PFSK-1 (cell line): Measurements from ENCODE around the gene ERC1.

ENCODE experiments used
- FOXP2 ChIP-seq: optimal IDR thresholded peaks from 2 replicates; pipeline ENCODE3; 2011; ENCODE audit warnings: borderline replicate concordance, control low read depth, inconsistent platforms; ENCODE audit not compliant: insufficient read depth; ENCODE audit errors: extremely low read length, extremely low read depth
- POLR2AphosphoS5 ChIP-seq: IDR thresholded peaks from 2 replicates; pipeline ENCODE4 v1.6.1; 2012; ENCODE audit warnings: low read depth, mild to moderate bottlenecking, control low read depth, low read length, moderate library complexity
- SIN3A ChIP-seq: IDR thresholded peaks from 2 replicates; pipeline ENCODE4 v1.6.1; 2012; ENCODE audit warnings: mild to moderate bottlenecking, low read length, moderate library complexity, borderline replicate concordance; ENCODE audit not compliant: insufficient read depth
- TAF1 ChIP-seq: IDR thresholded peaks from 2 replicates; pipeline ENCODE4 v1.6.1; 2012; ENCODE audit warnings: low read length, control low read depth, borderline replicate concordance; ENCODE audit not compliant: insufficient read depth
- TF ChIP-seq, protein P1 (sequence below), 2 experiments: IDR thresholded peaks; 2 replicates each; pipeline versions ENCODE4 v1.6.1 to v1.8.0; 2011 to 2012; ENCODE audit warnings: low read depth in 2 of 2, low read length in 2 of 2, control low read depth in 1 of 2, inconsistent platforms in 1 of 2, mild to moderate bottlenecking in 1 of 2, moderate library complexity in 1 of 2; ENCODE audit not compliant: insufficient read depth in 1 of 2

ERC1 gene

DNA sequence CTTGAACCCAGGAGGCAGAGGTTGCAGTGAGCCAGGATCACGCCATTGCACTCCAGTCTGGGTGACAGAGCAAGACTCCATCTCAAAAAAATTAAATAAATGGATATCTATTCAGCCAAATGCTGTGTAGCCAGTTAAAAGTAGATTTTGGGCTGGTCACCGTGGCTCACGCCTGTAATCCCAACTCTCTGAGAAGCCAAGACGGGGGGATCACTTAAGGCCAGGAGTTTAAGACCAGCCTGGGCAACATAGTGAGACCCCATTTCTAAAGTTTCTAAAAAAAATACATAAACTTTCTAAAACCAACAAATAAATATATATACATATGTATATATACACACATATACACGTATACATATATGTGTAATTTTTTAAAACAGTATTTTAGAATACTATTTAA, 414.6 kb downstream of the ERC1 start:
- TF ChIP-seq FOXP2: no peak
- TF ChIP-seq POLR2AphosphoS5: no peak
- TF ChIP-seq, protein P1, sequence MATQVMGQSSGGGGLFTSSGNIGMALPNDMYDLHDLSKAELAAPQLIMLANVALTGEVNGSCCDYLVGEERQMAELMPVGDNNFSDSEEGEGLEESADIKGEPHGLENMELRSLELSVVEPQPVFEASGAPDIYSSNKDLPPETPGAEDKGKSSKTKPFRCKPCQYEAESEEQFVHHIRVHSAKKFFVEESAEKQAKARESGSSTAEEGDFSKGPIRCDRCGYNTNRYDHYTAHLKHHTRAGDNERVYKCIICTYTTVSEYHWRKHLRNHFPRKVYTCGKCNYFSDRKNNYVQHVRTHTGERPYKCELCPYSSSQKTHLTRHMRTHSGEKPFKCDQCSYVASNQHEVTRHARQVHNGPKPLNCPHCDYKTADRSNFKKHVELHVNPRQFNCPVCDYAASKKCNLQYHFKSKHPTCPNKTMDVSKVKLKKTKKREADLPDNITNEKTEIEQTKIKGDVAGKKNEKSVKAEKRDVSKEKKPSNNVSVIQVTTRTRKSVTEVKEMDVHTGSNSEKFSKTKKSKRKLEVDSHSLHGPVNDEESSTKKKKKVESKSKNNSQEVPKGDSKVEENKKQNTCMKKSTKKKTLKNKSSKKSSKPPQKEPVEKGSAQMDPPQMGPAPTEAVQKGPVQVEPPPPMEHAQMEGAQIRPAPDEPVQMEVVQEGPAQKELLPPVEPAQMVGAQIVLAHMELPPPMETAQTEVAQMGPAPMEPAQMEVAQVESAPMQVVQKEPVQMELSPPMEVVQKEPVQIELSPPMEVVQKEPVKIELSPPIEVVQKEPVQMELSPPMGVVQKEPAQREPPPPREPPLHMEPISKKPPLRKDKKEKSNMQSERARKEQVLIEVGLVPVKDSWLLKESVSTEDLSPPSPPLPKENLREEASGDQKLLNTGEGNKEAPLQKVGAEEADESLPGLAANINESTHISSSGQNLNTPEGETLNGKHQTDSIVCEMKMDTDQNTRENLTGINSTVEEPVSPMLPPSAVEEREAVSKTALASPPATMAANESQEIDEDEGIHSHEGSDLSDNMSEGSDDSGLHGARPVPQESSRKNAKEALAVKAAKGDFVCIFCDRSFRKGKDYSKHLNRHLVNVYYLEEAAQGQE (IDR thresholded peaks at IDR 0.05; ENCODE audit: insufficient read depth in 1 of 2, low read depth in 2 of 2, low read length in 2 of 2): no peak
- no peak for TF ChIP-seq SIN3A

DNA sequence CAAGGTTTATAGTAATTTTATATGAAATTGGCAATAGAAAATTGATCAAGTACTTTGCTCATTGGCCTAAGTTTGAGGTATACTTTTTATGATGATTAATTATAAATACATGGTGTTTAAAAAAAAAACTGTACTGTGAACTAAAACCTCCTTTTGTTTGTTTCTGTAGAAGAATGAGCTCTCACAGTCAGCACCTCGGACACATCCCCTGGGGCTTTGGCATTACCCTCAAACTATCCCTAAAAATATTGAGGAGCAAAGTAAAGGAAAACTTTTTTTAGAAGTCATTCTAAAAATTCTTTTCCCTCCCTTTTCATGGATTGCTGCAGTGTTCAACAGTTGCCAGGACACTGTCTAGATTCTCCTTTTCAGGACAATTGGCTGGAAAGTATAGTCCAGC, 419.8 kb downstream of the ERC1 start:
- TF ChIP-seq FOXP2: no peak
- TF ChIP-seq, protein P1 (IDR thresholded peaks at IDR 0.05; ENCODE audit: insufficient read depth in 1 of 2, low read depth in 2 of 2, low read length in 2 of 2): peak in 1 of 2 experiments; percentile 81; a peak in 2 of 4 replicates

DNA sequence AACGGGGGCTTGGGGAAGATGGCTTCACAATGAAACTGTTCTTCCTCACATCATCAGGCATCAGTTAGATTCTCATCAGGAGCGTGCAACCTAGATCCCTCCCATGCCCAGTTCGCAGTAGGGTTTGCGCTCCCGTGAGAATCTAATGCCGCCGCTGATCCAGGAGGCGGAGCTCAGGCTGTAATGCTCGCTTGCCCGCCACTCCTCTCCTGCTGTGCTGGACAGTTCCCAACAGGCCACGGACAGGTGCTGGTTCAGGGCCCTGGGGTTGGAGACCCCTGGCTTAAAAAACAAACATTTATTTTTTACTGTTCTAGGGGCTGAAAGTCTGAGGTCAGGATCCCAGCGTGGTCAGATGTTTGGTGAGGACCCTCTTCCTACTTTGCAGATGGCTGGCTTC, 422.9 kb downstream of the ERC1 start:
- TF ChIP-seq SIN3A: no peak
- TF ChIP-seq, protein P1 (IDR thresholded peaks at IDR 0.05; ENCODE audit: insufficient read depth in 1 of 2, low read depth in 2 of 2, low read length in 2 of 2): peak; percentile 50 to 84; a peak in 2 of 4 replicates

DNA sequence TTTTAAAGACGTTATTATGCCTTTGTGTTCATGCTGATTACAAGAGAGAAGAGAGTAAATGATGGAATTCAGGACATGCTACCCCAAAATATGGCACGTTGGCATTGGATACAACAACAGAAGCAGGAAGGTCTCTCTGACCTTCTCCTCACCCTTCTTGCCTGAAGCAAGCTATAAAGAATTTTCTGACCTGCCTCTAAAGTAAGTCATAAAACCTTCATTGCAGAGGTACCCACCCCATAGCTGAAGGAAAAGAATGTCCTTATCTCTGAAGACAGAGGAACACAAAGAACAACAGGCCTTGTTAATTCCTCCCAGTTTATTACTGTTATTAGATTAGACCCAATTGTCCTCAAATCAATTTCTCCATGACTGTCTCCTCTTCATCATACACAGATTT, 427.1 kb downstream of the ERC1 start:
- TF ChIP-seq, protein P1 (IDR thresholded peaks at IDR 0.05; ENCODE audit: insufficient read depth in 1 of 2, low read depth in 2 of 2, low read length in 2 of 2): no peak
- TF ChIP-seq TAF1 (no peak), FOXP2 (no peak), POLR2AphosphoS5 (no peak)

DNA sequence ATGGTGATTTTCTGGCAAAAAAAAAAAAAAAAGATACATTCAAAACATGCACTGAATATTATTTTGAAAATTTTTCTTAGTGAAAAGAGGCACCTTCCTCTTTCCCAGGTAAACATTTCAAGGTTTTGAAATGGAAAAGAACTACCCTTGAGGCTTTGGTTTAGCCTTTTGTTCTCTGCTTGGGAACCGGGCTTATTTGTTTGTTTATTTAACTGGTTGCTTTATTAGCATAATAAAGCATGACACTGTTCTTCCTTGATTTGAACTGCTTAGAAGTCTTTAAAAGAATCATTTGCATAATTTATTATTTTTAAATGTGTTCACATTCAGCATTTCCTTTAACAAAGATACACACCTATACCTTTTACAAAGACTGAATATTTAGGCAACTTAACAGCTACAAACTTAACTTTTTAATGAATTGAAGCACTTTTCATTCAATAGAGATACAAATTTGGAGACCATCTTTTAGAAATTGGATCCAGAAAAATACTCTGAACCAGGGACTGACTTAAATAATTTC, 428.9 kb downstream of the ERC1 start:
- TF ChIP-seq, protein P1 (IDR thresholded peaks at IDR 0.05; ENCODE audit: insufficient read depth in 1 of 2, low read depth in 2 of 2, low read length in 2 of 2): no peak
- TF ChIP-seq SIN3A (no peak), TAF1 (no peak), FOXP2 (no peak), POLR2AphosphoS5 (no peak)
